Sigmoid colon (tissue), 4 donors: Measurements from ENCODE around the gene METTL21A.

Experiments
- CTCF ChIP-seq, 4 experiments: fragments of 450-650 bp in 3 of 4; fragments of 200-600 bp in 1 of 4; IDR thresholded peaks; one replicate each; pipeline ENCODE4 v1.5.1; 2016 to 2019; ENCODE audit warnings: antibody characterized with exemption in 4 of 4, mild to moderate bottlenecking in 3 of 4, moderate library complexity in 2 of 4
- POLR2A ChIP-seq, 2 donors: fragments of 450-650 bp; IDR thresholded peaks; one replicate each; pipeline ENCODE4 v1.6.1; 2016; ENCODE audit warnings: antibody characterized with exemption in 2 of 2, mild to moderate bottlenecking in 2 of 2, moderate library complexity in 2 of 2
- POLR2AphosphoS5 ChIP-seq, 4 donors: sonication (generic); formaldehyde crosslinking; IDR thresholded peaks; one replicate each; pipeline ENCODE4 v1.6.1; 2017; ENCODE audit warnings: antibody characterized with exemption in 4 of 4

GRCh38 chr2:207655000-207655399 is 29.8 kb upstream of the METTL21A start:
- no peak for TF ChIP-seq CTCF (IDR thresholded peaks at IDR 0.05)
- TF ChIP-seq POLR2A (IDR thresholded peaks at IDR 0.05), result no peak
- no peak for TF ChIP-seq POLR2AphosphoS5 (IDR thresholded peaks at IDR 0.05)
